ENCODE measurements around the gene ENTPD6.

ENTPD6 gene

DNA sequence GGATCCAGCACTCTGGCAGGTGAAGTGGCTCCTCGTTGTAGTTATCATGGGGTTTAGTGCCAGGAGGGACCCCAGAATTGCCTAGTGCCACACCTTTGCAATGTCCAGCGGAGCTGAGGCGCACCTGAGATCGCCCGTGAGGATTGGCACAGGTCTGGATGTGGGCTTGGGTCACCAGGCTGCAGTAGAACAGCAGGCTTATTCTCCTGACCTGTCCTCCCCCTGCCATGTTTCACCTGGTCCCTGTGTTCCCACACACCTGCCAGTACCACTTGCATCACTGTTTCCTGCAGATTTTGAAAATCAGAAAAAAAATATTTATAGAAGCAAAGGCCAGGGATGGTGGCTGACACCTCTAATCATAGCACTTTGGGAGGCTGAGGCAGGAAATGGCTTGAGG lies 16.7 kb downstream of the ENTPD6 start:
- Mint-ChIP-seq H3K4me1 (ENCODE audit: low read depth) (no peaks in the 10 kb centered on the region), H3K27ac (no peak overlapping the region), H3K36me3 (peaks cover 5% of the 10 kb centered on the region), H3K4me3 (no peak overlapping the region), H3K27me3 (no peaks in the 10 kb centered on the region), H3K9me3 (ENCODE audit: low read depth) (no peaks in the 10 kb centered on the region)

DNA sequence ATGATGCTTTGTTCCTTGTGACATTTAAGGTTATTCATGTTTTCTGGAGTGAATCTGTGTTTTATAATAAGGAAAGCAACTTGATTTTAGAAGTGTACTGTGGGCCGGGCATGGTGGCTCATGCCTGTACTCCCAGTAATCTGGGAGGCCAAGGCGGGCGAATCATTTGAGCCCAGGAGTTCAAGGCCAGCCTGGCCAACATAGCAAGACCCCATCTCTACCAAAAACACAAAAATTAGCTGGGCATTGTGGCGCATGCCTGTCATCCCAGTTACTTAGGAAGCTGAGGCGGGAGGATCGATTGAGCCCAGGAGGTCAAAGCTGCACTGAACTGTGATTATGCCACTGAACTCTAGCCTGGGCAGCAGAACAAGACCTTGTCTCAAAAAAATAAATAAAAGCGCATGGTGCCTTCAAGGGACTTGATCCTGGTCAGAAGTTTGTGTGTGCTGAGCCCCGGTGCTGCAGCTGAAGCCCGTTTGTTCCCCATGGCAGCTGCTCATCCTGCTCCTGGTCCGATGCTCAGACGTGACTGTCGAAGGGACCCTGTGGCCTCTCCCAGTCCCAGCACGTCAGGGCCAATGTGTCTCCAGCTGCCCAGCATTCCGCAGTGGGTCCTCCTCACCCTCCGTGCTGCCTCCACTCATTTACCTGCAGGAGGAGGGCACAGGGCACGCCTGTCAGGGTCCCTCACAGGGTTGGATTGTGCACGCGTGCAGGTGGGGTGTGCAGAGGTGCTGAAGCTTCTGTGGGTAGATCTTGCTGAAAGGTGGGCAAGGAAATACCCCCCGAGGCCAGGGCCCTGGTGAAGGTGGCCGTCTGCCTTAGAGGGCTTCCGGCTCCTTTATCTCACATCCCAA lies 18.3 kb downstream of the ENTPD6 start:
- Mint-ChIP-seq H3K27me3 (no peaks in the 10 kb centered on the region), H3K4me3 (no peak overlapping the region), H3K36me3 (peaks cover 5% of the 10 kb centered on the region), H3K9me3 (ENCODE audit: low read depth) (no peaks in the 10 kb centered on the region), H3K27ac (no peak overlapping the region), H3K4me1 (ENCODE audit: low read depth) (no peaks in the 10 kb centered on the region)

DNA sequence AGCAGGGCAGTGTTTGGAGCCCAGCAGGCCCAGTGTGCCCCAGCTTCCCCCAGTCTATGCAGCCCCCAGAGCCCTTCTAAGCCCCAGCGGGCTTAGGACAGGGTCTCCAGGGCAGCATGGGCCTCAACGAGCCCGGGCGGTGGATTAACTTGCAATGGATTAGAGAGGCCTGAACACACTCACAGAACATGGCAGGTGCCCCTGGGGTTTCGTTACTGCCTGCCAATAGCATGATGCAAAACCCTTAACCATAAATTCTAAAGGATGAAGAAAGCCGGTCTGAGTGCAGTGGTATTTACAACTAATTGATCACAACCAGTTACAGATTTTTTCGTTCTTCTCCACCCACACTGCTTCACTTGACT lies 18.9 kb downstream of the ENTPD6 start:
- Mint-ChIP-seq H3K27ac (no peak overlapping the region), H3K36me3 (peaks cover 5% of the 10 kb centered on the region), H3K27me3 (no peaks in the 10 kb centered on the region), H3K4me3 (no peak overlapping the region), H3K4me1 (ENCODE audit: low read depth) (no peaks in the 10 kb centered on the region), H3K9me3 (ENCODE audit: low read depth) (no peaks in the 10 kb centered on the region)

DNA sequence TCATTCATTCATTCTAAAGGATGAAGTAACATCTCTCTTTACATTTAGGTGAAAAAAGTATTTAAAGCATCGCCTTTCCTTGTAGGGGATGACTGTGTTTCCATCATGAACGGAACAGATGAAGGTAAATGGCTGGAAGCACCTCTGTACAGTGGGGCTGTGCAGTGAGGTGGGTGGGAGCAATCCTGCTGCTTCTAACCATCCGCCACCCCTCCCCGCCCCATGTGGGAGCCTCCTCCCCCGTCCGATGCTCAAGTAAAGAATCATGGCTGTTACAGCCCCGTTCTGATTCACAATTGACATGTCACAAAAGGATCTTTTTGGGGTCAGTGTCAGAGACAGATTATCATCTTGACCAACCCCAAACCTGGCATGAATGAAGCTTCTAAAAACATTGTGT lies 19.3 kb downstream of the ENTPD6 start:
- H3K27ac Mint-ChIP-seq, result no peak overlapping the region
- H3K9me3 Mint-ChIP-seq (ENCODE audit: low read depth), result no peaks in the 10 kb centered on the region
- no peaks in the 10 kb centered on the region for H3K4me1 Mint-ChIP-seq (ENCODE audit: low read depth)
- H3K27me3 Mint-ChIP-seq, result no peaks in the 10 kb centered on the region
- peaks cover 3% of the 10 kb centered on the region for H3K36me3 Mint-ChIP-seq
- H3K4me3 Mint-ChIP-seq, result no peak overlapping the region

DNA sequence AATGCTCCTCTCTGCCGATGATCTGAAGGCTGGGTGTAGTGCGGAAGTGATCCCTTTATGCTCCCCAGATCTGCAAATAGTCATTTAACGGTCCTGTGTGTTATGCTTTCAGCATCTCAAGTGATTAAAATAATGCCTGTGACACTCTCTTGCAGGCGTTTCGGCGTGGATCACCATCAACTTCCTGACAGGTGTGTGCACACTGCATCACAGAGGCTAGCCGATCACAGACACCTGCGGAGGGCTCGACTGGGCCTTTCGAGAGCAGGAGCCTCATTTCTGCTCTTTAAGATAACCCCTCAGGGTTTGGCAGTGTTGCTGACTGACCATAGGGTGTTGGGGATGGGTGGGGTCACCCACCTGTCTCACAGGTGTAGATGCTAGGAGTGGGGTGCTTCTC lies 20.0 kb downstream of the ENTPD6 start:
- Mint-ChIP-seq H3K4me1 (ENCODE audit: low read depth) (no peaks in the 10 kb centered on the region), H3K9me3 (ENCODE audit: low read depth) (no peaks in the 10 kb centered on the region), H3K27me3 (no peaks in the 10 kb centered on the region), H3K36me3 (peaks cover 3% of the 10 kb centered on the region), H3K4me3 (no peak overlapping the region), H3K27ac (no peak overlapping the region)

DNA sequence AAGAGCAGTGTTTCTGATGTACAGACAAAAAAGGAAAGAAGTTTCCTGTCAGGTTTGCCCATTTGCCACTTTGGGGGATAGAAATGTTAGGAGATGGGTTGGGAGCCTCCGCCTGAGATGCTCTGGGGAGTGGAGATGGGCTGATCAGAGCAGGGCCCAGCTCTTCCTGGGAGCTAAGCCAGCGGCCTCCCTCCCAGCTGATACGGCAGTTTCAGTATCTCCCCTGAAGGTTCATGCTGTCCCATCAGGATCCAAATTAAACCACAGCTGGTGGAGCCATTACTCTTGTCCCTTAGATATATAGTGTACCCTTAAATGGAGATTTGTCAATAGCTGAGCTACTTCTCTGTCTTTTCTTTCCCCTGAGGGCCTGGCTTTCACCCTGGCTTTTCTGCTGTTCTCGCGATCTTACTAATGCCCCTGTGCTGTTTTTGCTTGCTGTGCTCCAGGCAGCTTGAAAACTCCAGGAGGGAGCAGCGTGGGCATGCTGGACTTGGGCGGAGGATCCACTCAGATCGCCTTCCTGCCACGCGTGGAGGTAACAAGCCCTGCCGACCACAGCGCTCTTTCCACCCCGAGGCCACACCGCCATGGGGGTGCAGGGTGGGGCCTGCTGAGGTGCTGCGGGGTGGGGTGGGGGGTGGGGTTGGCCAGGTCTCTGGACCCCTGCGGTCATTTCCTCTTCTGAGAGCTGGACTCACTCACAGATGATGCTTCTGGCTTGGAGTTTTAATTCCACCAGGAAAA lies 20.9 kb downstream of the ENTPD6 start:
- Mint-ChIP-seq H3K27me3 (no peaks in the 10 kb centered on the region), H3K36me3 (peaks cover 3% of the 10 kb centered on the region)

DNA sequence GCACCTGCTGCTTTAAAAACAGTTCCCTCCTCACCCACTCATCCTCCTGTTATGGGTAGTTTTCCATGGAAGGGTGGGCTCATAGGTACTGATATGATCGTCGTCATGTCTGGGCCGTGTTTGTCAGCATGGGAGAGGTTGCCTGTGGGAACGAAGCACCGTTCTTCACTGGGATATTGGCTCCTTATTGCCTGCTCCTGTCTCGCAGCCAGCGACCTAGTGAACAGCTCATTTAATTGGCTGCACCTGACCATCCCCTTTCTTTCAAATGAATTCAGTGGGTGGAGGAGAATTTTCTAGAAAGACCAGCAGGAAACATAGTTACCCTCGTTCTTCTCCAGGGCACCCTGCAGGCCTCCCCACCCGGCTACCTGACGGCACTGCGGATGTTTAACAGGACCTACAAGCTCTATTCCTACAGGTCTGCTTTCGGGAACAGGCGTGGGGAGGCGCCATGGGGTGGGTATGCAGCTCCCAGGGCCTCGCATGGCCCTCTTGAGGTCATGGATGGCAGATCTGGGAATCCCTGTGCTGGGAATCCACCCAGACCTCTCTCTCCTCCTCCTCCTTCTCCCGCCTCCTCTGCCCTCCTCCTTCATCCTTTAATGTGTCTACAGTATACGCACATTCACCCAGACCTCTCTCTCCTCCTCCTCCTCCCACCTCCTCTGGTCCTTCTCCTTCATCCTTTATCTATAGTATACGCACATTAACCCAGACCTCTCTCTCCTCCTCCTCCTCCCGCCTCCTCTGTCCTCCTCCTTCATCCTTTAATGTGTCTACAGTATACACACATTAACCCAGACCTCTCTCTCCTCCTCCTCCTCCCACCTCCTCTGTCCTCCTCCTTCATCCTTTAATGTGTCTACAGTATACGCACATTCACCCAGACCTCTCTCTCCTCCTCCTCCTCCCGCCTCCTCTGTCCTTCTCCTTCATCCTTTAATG lies 21.9 kb downstream of the ENTPD6 start:
- Mint-ChIP-seq H3K9me3 (ENCODE audit: low read depth) (no peaks in the 10 kb centered on the region), H3K27ac (no peak overlapping the region), H3K36me3 (peaks cover 3% of the 10 kb centered on the region), H3K27me3 (no peaks in the 10 kb centered on the region), H3K4me1 (ENCODE audit: low read depth) (no peaks in the 10 kb centered on the region), H3K4me3 (no peak overlapping the region)

More for the DNA sequence above, 20.9 kb downstream of the ENTPD6 start:
- Mint-ChIP-seq H3K4me1 (ENCODE audit: low read depth) (no peaks in the 10 kb centered on the region), H3K9me3 (ENCODE audit: low read depth) (no peaks in the 10 kb centered on the region), H3K4me3 (no peak overlapping the region), H3K27ac (no peak overlapping the region)

DNA sequence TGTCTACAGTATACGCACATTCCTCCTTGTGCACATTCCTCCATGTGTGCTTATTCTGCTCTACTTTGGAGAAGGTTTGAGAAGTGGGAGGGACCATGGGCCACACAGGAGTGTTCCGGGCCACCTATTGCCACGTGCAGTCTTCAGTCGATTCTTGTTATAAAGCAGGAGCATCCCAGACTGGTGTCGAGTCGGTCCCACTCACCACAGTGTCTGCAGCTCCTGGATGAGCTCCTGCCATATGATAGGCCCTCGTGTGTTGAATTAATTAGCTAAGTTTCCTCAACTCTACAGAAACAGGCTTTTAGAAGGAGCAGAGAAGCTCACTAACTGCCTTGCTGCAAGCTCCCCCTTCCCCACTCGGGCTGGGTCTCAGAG lies 22.6 kb downstream of the ENTPD6 start:
- no peak overlapping the region for H3K27ac Mint-ChIP-seq
- H3K4me1 Mint-ChIP-seq (ENCODE audit: low read depth), result peaks cover under 1% of the 10 kb centered on the region
- no peaks in the 10 kb centered on the region for H3K9me3 Mint-ChIP-seq (ENCODE audit: low read depth)
- H3K36me3 Mint-ChIP-seq, result peaks cover 3% of the 10 kb centered on the region
- no peak overlapping the region for H3K4me3 Mint-ChIP-seq
- H3K27me3 Mint-ChIP-seq, result no peaks in the 10 kb centered on the region

DNA sequence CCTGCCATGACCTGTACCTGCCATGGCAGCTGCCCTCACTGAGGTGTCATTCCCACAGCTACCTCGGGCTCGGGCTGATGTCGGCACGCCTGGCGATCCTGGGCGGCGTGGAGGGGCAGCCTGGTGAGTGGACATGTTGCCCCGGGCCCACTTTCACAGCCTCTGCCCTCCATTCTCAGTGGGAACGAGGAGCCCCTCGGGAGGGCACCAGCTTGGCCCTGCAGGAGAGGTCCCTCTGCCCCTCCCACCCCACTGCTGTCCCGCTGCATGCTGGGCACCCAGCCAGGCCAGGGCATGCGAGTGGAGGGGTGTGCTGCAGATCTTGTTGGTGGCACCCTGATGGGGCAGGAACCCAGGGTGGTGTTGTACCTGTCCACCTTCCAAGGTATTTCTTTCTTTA lies 23.0 kb downstream of the ENTPD6 start:
- Mint-ChIP-seq H3K36me3 (peaks cover 3% of the 10 kb centered on the region), H3K27ac (no peak overlapping the region), H3K4me3 (no peak overlapping the region), H3K27me3 (no peaks in the 10 kb centered on the region), H3K9me3 (ENCODE audit: low read depth) (no peaks in the 10 kb centered on the region), H3K4me1 (ENCODE audit: low read depth) (peaks cover 5% of the 10 kb centered on the region)

DNA sequence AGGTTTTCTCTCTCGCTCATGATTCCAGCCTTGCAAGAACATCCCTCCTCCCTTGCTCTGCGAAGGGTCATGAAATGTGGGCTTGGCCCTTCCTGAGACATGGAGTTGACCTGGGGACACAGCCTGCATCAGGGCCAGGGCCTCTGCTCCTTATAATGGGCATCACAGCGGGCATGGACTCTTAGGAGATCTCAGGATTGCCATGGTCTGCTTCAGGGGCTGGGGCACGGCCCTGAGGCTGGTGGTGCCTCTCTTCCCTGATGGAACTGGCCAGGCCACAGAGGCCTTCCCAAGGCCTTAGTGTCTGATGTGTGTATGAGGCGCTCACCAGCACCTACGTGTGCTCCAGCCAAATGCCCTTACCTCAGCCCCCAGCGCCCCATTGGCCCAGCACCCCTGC lies 23.9 kb downstream of the ENTPD6 start:
- Mint-ChIP-seq H3K4me3 (no peak overlapping the region), H3K9me3 (ENCODE audit: low read depth) (no peaks in the 10 kb centered on the region), H3K27ac (no peak overlapping the region), H3K4me1 (ENCODE audit: low read depth) (peaks cover 5% of the 10 kb centered on the region), H3K36me3 (peaks cover 3% of the 10 kb centered on the region), H3K27me3 (no peaks in the 10 kb centered on the region)

DNA sequence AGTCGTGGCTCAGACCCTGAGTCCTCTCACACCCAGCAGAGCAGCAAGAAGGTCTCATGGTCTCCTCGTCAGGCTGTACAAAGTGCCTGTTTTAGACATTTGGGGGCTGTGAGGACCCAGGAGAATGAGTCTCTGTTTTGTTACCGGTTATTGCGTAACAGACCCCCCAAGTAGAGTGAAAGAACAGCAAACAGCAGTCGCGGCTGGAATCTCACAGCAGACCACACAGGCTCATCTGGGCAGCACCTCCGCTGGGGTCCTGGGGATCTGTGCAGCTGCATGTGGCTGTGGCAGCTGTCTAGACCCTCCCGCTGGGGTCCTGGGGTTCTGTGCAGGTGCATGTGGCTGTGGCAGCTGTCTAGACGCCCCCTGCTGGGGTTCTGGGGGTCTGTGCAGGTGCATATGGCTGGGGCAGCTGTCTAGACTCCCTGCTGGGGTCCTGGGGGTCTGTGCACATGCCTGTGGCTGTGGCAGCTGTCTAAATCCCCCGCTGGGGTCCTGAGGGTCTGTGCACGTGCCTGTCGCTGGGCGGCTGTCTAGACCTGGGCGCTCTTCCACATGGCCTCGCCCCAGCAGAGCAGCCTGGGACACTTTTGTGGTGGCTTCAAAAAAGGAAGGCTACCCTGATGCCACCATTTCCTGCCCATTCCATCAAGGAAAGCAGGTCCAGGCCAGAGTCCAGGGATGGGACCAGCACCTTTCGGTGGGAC lies 24.7 kb downstream of the ENTPD6 start:
- Mint-ChIP-seq H3K4me3 (no peak overlapping the region), H3K4me1 (ENCODE audit: low read depth) (peaks cover 5% of the 10 kb centered on the region), H3K27me3 (no peaks in the 10 kb centered on the region), H3K9me3 (ENCODE audit: low read depth) (no peaks in the 10 kb centered on the region), H3K36me3 (no peaks in the 10 kb centered on the region), H3K27ac (no peak overlapping the region)

DNA sequence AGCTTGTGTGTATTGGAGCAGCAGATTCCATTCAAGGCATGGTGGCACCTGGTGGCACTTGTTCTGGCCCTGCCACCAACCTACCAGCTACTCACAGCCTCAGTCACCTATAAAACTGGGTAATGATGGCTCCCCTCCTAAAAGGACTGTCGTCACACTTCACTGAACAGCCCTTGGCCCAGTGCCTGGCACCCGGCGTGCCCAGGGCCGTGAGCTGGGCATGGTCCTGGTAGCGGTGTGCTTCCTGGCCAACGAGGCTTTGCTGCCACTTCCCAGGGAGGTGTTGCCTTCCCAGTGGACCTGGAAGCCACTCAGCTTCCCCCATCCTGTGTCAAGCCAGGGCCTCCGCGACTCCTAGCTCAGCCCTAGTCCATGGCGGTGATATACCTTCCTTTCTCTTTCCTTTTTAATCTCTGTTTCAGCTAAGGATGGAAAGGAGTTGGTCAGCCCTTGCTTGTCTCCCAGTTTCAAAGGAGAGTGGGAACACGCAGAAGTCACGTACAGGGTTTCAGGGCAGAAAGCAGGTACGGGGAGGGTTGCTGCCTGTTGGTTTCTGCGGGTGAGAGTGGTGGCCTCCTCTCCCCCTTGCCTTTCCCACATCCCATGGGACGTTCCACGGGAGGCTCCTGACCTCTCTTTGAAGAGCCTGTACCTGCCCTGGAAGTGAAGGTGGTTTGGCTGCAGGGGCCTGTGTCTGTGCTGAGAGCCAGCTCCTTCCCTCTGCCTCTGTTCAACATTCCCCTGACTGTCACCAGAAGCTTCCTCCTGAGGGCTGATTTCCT lies 25.5 kb downstream of the ENTPD6 start:
- Mint-ChIP-seq H3K9me3 (ENCODE audit: low read depth) (no peaks in the 10 kb centered on the region), H3K4me1 (ENCODE audit: low read depth) (peaks cover 5% of the 10 kb centered on the region), H3K27me3 (no peaks in the 10 kb centered on the region), H3K27ac (no peak overlapping the region), H3K36me3 (no peaks in the 10 kb centered on the region), H3K4me3 (no peak overlapping the region)

DNA sequence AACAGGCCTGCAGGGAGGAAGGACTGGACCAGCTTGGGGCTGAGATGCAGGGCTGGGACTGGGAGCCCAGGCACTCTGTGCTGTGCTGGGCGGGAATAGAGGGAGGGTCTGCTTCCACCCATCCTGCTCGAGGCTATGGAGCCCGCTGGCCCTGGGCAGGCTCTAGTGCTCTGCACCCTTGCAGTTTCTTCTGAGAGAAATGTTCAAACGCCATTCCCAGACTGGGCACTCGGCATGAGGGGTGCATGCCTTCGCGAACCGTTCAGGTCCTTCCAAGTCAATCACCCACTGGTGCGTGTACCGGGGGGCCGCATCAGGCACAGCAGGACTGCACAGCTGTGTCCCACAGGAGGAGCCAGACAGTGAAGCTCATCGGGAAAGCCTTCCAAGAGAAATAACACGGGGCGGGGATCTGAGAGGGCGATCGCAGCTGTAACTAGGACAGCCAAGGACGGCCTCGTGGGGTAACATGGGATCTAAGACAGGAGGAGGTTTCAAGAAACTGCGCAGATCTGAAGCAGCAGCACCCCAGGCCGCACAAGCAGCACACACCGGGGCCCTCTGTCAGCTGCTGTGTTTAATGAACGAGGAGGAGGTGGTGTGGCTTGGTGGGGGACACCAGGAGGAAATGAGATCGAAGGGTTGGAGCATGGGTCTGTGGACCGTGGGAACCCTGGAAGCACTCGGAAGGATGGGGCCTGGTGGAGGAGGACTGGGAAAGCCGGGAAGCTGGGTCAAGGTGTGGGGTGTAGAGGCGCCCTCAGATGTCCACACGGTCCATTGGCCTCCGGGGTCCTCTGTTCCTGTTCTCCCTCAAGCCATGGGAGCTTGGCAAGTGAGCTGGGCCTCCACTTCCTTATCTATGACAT lies 26.3 kb downstream of the ENTPD6 start:
- H3K9me3 Mint-ChIP-seq (ENCODE audit: low read depth), result no peaks in the 10 kb centered on the region
- no peak overlapping the region for H3K27ac Mint-ChIP-seq
- no peak overlapping the region for H3K4me3 Mint-ChIP-seq

More for the DNA sequence above, 26.3 kb downstream of the ENTPD6 start:
- Mint-ChIP-seq H3K36me3 (no peaks in the 10 kb centered on the region), H3K4me1 (ENCODE audit: low read depth) (peaks cover 5% of the 10 kb centered on the region), H3K27me3 (no peaks in the 10 kb centered on the region)

Data from activated naive CD8-positive, alpha-beta T cell (primary cell).